CD4-positive, alpha-beta T cell treated with Interleukin-4 for 4 hours (primary cell): Measurements from ENCODE around the gene IRF9.

Source experiments
- DNase-seq: peaks from one replicate; pipeline ENCODE4 v3.0.0-alpha.2; 2020

IRF9 gene

GRCh38 chr14:24149302-24149969, 11.6 kb upstream of the IRF9 start:
- no peak for DNase-seq

GRCh38 chr14:24150061-24150460, 11.0 kb upstream of the IRF9 start:
- DNase-seq = no peak

GRCh38 chr14:24150567-24150966, 10.5 kb upstream of the IRF9 start:
- no peak for DNase-seq

- DNase-seq = no peak
Measured at GRCh38 chr14:24150993-24151392, 10.1 kb upstream of the IRF9 start.

GRCh38 chr14:24151404-24152080, 9.5 kb upstream of the IRF9 start:
- no peak for DNase-seq

- DNase-seq = no peak
Measured at GRCh38 chr14:24155100-24155499, 6.0 kb upstream of the IRF9 start.

- DNase-seq = no peak
Measured at GRCh38 chr14:24156840-24157239, 4.2 kb upstream of the IRF9 start.

DNA sequence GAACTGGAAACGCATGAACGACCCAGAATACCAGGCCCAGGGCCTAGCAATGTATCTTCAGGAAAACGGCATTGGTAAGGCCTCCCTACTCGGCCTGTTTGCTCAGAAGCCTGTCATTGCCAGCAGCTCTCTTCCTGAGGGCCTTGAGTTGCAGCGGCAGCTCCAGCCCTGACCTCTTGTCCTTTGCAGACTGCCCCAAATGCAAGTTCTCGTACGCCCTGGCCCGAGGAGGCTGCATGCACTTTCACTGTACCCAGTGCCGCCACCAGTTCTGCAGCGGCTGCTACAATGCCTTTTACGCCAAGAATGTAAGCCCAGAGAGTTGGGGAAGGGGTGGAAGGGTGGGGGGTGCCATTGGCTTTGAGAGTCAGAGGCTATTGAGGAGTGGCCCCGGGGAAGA, 3.7 kb upstream of the IRF9 start:
- DNase-seq = no peak

GRCh38 chr14:24159777-24160498, 1.1 kb upstream of the IRF9 start:
- DNase-seq = no peak

- DNase-seq = no peak
Measured at GRCh38 chr14:24160499-24160849, 591 bp upstream of the IRF9 start.

GRCh38 chr14:24162093-24162492, 1.0 kb downstream of the IRF9 start:
- no peak for DNase-seq

- no peak for DNase-seq
Measured at GRCh38 chr14:24164518-24164991, 3.5 kb downstream of the IRF9 start.

GRCh38 chr14:24165785-24166184, 4.7 kb downstream of the IRF9 start:
- no peak for DNase-seq

- no peak for DNase-seq
Measured at GRCh38 chr14:24167469-24168114, 6.5 kb downstream of the IRF9 start.

DNA sequence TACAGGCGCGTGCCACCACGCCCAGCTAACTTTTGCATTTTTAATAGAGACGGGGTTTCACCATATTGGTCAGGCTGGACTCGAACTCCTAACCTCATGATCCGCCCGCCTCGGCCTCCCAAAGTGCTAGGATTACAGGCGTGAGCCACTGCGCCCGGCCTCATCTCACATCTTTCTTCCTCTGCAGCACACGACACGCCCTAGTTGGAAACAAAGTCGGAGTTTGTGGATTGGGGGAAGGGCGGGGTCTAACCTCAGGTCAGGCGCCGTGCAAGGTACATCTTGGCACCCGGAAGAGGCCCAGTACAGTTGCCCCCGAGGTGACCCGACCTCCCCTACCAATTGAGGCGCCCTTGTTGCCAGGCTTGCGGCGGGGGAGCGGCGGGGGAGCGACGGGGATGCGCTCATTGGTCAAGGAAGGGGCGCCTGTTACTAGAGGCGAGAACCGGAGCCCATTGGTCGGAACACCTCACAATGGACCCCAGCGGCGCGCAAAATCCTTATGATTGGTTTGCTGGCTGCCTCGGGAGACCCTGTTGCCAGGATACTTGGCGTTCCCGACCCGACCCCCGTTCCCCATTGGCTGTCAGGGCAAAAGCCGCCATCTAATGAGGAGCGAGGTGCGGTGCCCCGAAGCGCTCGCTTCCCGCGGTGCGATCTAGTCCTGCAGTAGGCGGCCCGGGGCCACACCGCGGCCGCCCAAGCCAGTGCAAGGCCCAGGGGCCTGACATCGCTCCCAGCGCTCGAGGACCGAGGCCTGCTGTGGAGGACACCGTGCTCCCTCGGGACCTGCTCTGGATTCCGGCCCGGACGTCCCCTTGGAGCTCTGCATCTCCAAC, 10.6 kb downstream of the IRF9 start, which contains the start of gene REC8:
TSS of gene REC8 (plus strand) at position 659 of the 839 bp plus-strand sequence. CDS start 473 bp downstream, outside the sequence.
- peak; percentile 62 for DNase-seq

GRCh38 chr14:24172261-24172860, 11.3 kb downstream of the IRF9 start:
- no peak for DNase-seq

DNA sequence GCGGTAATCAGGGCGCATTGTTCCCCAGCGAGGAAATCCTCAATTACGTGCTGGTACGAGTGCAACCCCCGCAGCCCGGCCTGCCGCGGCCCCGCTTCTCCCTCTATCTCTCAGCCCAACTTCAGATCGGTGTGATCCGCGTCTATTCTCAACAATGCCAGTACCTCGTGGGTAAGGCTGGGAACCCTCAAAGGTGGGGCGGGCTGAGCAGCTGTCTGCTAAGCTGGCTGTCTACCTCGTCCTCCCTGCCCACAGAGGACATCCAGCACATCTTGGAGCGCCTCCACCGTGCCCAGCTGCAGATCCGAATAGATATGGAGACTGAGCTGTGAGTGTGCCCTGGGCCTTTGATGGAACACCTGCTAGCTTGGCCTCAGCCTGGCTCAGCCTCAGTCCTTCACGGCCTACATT, 11.8 kb downstream of the IRF9 start:
- DNase-seq = no peak

DNA sequence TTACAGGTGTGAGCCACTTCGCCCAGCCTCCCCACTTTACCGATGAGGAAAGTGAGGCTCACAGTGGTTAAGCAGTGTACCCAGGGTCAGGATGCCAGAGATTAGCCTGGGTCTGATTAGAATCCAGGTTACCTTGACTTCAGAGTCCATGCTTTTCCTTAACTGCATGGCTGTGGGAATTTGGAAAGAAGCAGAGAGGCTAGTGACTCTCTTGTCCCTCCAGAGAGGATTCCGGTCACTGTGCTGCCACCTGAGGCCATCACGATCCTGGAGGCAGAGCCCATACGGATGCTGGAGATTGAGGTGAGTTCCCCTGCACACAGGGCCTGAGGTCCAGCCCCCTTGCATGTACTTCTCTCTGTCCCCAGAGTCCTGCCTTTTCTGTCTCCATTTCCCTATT, 15.5 kb downstream of the IRF9 start:
- DNase-seq = no peak

- DNase-seq = no peak
Measured at GRCh38 chr14:24177041-24177825, 16.2 kb downstream of the IRF9 start.

DNA sequence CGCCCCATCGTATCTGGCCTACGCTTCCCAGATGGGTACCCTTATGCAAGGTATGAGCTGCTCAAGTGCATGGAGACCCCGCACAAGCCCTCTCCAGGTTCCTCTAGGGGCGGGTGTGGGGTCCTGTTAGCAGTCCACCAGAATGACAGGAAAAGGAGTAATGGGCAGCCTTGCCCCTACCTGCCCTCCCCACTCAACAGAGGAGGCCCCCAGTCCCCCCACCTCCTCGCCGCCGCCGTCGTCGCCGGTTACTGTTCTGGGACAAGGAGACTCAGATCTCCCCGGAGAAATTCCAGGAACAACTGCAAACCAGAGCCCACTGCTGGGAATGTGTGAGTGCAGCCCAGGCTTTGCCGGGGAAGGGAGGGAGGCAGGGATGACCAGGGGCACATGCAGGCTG, 16.8 kb downstream of the IRF9 start:
- no peak for DNase-seq
